ENCODE measurements around the gene NPY5R. TPM values are rescaled to one million over a fixed set of nuclear protein-coding genes. Genes with fewer than 3 reads are reported as not detected.

NPY5R gene
- total and polyA plus RNA-seq, 2 of the 13 experiments (the other 11 are each of a cell fraction or from before 2014, with no cell fraction given): not detected

- TF ChIP-seq GABPB1 (CRISPR knock-in tag; IDR thresholded peaks at IDR 0.05): no peak
- peak; percentile 67 for TF ChIP-seq ATF7 (IDR thresholded peaks at IDR 0.05)
- no peak for TF ChIP-seq ATF7 (CRISPR knock-in tag; IDR thresholded peaks at IDR 0.05)
- TF ChIP-seq CREB1 (IDR thresholded peaks at IDR 0.05): peak; percentile 79
- no peak for TF ChIP-seq CREB1 (CRISPR knock-in tag; IDR thresholded peaks at IDR 0.05)
- FAIRE-seq (no peak), ATAC-seq (no peak), DNase-seq (ENCODE audit: low spot score) (no peak)
- no peaks in the 10 kb centered on the region for H3K79me2 ChIP-seq (ENCODE audit: insufficient read depth, low read length)
- no TSS peak for BruUV-seq (replicated peaks)
- no peak overlapping the region for H3K4me2 ChIP-seq (ENCODE audit: low read depth, low read length)
- H3K36me3 ChIP-seq (replicated peaks in 1 of 2; ENCODE audit: control insufficient read depth in 1 of 2, insufficient read depth in 2 of 2, low read length in 2 of 2): no peaks in the 10 kb centered on the region
- POLR2A ChIA-PET: no interaction called here
- no peak overlapping the region for H3K4me3 ChIP-seq (replicated peaks in 1 of 3; ENCODE audit: insufficient read depth in 1 of 3, low read depth in 2 of 3, low read length in 3 of 3)
- no peak overlapping the region for H3K9ac ChIP-seq (ENCODE audit: insufficient read depth, low read depth, low read length)
- CTCF ChIA-PET (ENCODE audit: low intra/inter-chr PET ratio, low total read pairs): no interaction called here
- no peaks in the 10 kb centered on the region for H3K27me3 ChIP-seq (ENCODE audit: control insufficient read depth in 1 of 2, insufficient read depth in 2 of 2, low read length in 2 of 2)
- H3K27ac ChIP-seq (ENCODE audit: extremely low read length, insufficient read depth, low read length): no peak overlapping the region
- intact Hi-C loops (cut with micrococcal nuclease; ENCODE audit: unreplicated experiment) (no loop called here), in situ Hi-C loops (cut with HindIII; ENCODE audit: extremely low pct_ligation_motif_present, low pct_unique_long_range_greater_than_20kb) (no loop called here)
- WGBS (ENCODE audit: low lambda C conversion rate): 8% methylated on average over 7 of the region's 7 CpGs
- no peaks in the 10 kb centered on the region for H4K20me1 ChIP-seq (ENCODE audit: insufficient read depth, low read length)
- H3K9me3 ChIP-seq (ENCODE audit: low read length): no peaks in the 10 kb centered on the region
- no peaks in the 10 kb centered on the region for H3K4me1 ChIP-seq (ENCODE audit: insufficient read depth, low read length)
- H2AFZ ChIP-seq (ENCODE audit: low read length): no peak overlapping the region
These were observed 38.6 kb downstream of the NPY5R start for GRCh38 chr4:163382178-163382869.

- Histone ChIP-seq H3K4me1 (ENCODE audit: insufficient read depth, low read length) (no peaks in the 10 kb centered on the region), H3K4me3 (replicated peaks in 1 of 3; ENCODE audit: insufficient read depth in 1 of 3, low read depth in 2 of 3, low read length in 3 of 3) (no peak overlapping the region), H4K20me1 (ENCODE audit: insufficient read depth, low read length) (no peaks in the 10 kb centered on the region), H3K4me2 (ENCODE audit: low read depth, low read length) (no peak overlapping the region), H3K27ac (ENCODE audit: extremely low read length, insufficient read depth, low read length) (no peak overlapping the region), H2AFZ (ENCODE audit: low read length) (no peak overlapping the region), H3K27me3 (ENCODE audit: control insufficient read depth in 1 of 2, insufficient read depth in 2 of 2, low read length in 2 of 2) (no peaks in the 10 kb centered on the region), H3K36me3 (replicated peaks in 1 of 2; ENCODE audit: control insufficient read depth in 1 of 2, insufficient read depth in 2 of 2, low read length in 2 of 2) (no peaks in the 10 kb centered on the region), H3K9me3 (ENCODE audit: low read length) (no peaks in the 10 kb centered on the region), H3K9ac (ENCODE audit: insufficient read depth, low read depth, low read length) (no peak overlapping the region), H3K79me2 (ENCODE audit: insufficient read depth, low read length) (no peaks in the 10 kb centered on the region)
- WGBS (ENCODE audit: low lambda C conversion rate): under 1% methylated on average over 5 of the region's 5 CpGs
- in situ Hi-C loops (cut with HindIII; ENCODE audit: extremely low pct_ligation_motif_present, low pct_unique_long_range_greater_than_20kb): no loop called here
- no peak for FAIRE-seq
- CTCF ChIA-PET (ENCODE audit: low intra/inter-chr PET ratio, low total read pairs): no interaction called here
- no peak for ATAC-seq
- no TSS peak for BruUV-seq (replicated peaks)
- POLR2A ChIA-PET: no interaction called here
- intact Hi-C loops (cut with micrococcal nuclease; ENCODE audit: unreplicated experiment): no loop called here
- DNase-seq (ENCODE audit: low spot score): no peak
- no peak for TF ChIP-seq PCBP2 (optimal IDR thresholded peaks at IDR 0.05; ENCODE audit: low read depth, low read length, poor library complexity, severe bottlenecking)
- no peak for TF ChIP-seq ZNF780A (CRISPR knock-in tag; IDR thresholded peaks at IDR 0.05)
- TF ChIP-seq ZFP36L1 (CRISPR knock-in tag; IDR thresholded peaks at IDR 0.05): no peak
These were observed 40.7 kb downstream of the NPY5R start for GRCh38 chr4:163384434-163384833.
